GM12878 (cell line): ENCODE data around the gene SHD. TPM values are rescaled to one million over a fixed set of nuclear protein-coding genes. Genes with fewer than 3 reads are reported as not detected.

Experiments used
- ATF7 ChIP-seq: fragments of 450-650 bp; IDR thresholded peaks from 2 replicates; pipeline ENCODE4 v1.6.1; 2016; ENCODE audit warnings: low read depth, mild to moderate bottlenecking
- CBFB ChIP-seq: IDR thresholded peaks from 2 replicates; pipeline ENCODE4 v1.6.1; 2016; ENCODE audit warnings: antibody characterized with exemption, low read depth
- CEBPZ ChIP-seq: fragments of 150-350 bp; IDR thresholded peaks from 2 replicates; pipeline ENCODE4 v1.6.1; 2016; ENCODE audit warnings: low read depth, low read length
- CHD2 ChIP-seq: IDR thresholded peaks from 2 replicates; pipeline ENCODE4 v1.6.1; 2011; ENCODE audit warnings: low read depth, low read length, improper control_type of control experiment, borderline replicate concordance
- ELK1 ChIP-seq: IDR thresholded peaks from 2 replicates; pipeline ENCODE4 v1.6.1; 2012; ENCODE audit warnings: low read depth, low read length, improper control_type of control experiment
- GABPA ChIP-seq: IDR thresholded peaks from 2 replicates; pipeline ENCODE4 v1.6.1; 2014; ENCODE audit warnings: antibody characterized with exemption, low read depth, mild to moderate bottlenecking, inconsistent platforms
- IRF3 ChIP-seq: fragments of 450-650 bp; IDR thresholded peaks from 2 replicates; pipeline ENCODE4 v1.6.1; 2014; ENCODE audit warnings: mild to moderate bottlenecking
- IRF4 ChIP-seq: IDR thresholded peaks from 2 replicates; pipeline ENCODE4 v1.6.1; 2011; ENCODE audit warnings: low read depth, low read length
- JUND ChIP-seq: IDR thresholded peaks from 2 replicates; pipeline ENCODE4 v1.6.1; 2012; ENCODE audit warnings: low read depth, mild to moderate bottlenecking, low read length, improper control_type of control experiment, moderate library complexity
- MXI1 ChIP-seq: fragments of 150-350 bp; IDR thresholded peaks from 2 replicates; pipeline ENCODE4 v1.6.1; 2011; ENCODE audit warnings: low read depth, mild to moderate bottlenecking, inconsistent platforms, low read length, improper control_type of control experiment
- NFIC ChIP-seq: IDR thresholded peaks from 2 replicates; pipeline ENCODE4 v1.6.1; 2012; ENCODE audit warnings: low read depth, mild to moderate bottlenecking, inconsistent platforms, low read length, moderate library complexity
- PKNOX1 ChIP-seq: fragments of 450-650 bp; IDR thresholded peaks from 2 replicates; pipeline ENCODE4 v1.6.1; 2016; ENCODE audit warnings: mild to moderate bottlenecking
- PML ChIP-seq: IDR thresholded peaks from 2 replicates; pipeline ENCODE4 v1.6.1; 2012; ENCODE audit warnings: low read length, inconsistent platforms
- RELB ChIP-seq: fragments of 450-650 bp; IDR thresholded peaks from 2 replicates; pipeline ENCODE4 v1.6.1; 2017; ENCODE audit warnings: low read depth, mild to moderate bottlenecking, moderate library complexity
- SIX5 ChIP-seq: IDR thresholded peaks from 2 replicates; pipeline ENCODE4 v1.6.1; 2011; ENCODE audit warnings: mild to moderate bottlenecking, low read depth, low read length, moderate library complexity; ENCODE audit not compliant: severe bottlenecking
- SMAD1 ChIP-seq: fragments of 450-650 bp; IDR thresholded peaks from 2 replicates; pipeline ENCODE4 v1.6.1; 2018; ENCODE audit warnings: mild to moderate bottlenecking, low read depth; ENCODE audit not compliant: partially characterized antibody
- SMARCA5 ChIP-seq: fragments of 450-650 bp; IDR thresholded peaks from 2 replicates; pipeline ENCODE4 v1.6.1; 2017; ENCODE audit warnings: mild to moderate bottlenecking
- SPI1 ChIP-seq: IDR thresholded peaks from 2 replicates; pipeline ENCODE4 v1.6.1; 2011; ENCODE audit warnings: low read depth, mild to moderate bottlenecking, low read length, moderate library complexity, borderline replicate concordance; ENCODE audit not compliant: insufficient read depth
- STAT1 ChIP-seq: fragments of 450-650 bp; conservative IDR thresholded peaks from 2 replicates; pipeline ENCODE4 v1.6.1; 2014; ENCODE audit warnings: antibody characterized with exemption, mild to moderate bottlenecking
- TBL1XR1 ChIP-seq: IDR thresholded peaks from 2 replicates; pipeline ENCODE4 v1.6.1; 2012; ENCODE audit warnings: low read depth, low read length, improper control_type of control experiment
- YBX1 ChIP-seq: fragments of 450-650 bp; IDR thresholded peaks from 2 replicates; pipeline ENCODE4 v1.6.1; 2016; ENCODE audit warnings: antibody characterized with exemption
- YY1 ChIP-seq: IDR thresholded peaks from 2 replicates; pipeline ENCODE4 v1.6.1; 2011; ENCODE audit warnings: low read depth, mild to moderate bottlenecking, low read length
- ZNF274 ChIP-seq: IDR thresholded peaks from one replicate; pipeline ENCODE4 v1.8.0; 2011; ENCODE audit not compliant: insufficient read length, insufficient read depth
- ZNF622 ChIP-seq: fragments of 450-650 bp; IDR thresholded peaks from 2 replicates; pipeline ENCODE4 v1.6.1; 2017; ENCODE audit warnings: mild to moderate bottlenecking, inconsistent platforms
- ZSCAN29 ChIP-seq: fragments of 450-650 bp; IDR thresholded peaks from 2 replicates; pipeline ENCODE4 v1.6.1; 2017; ENCODE audit warnings: mild to moderate bottlenecking, moderate library complexity
- polyA plus RNA-seq, 11 experiments: library from polyadenylated mRNA; depleted of rRNA in 4 of 11; unstranded in 6 of 11; stranded (reverse) in 5 of 11; fragments of >200 nt; fragmentation: Nextera tagmentation in 4 of 11; fragmentation: Illumina TruSeq in 1 of 11; extraction: Ambion mirVana in 4 of 11; extraction: Trizol in 1 of 11; gene quantifications; 1 replicate in 1 of 11; 2 replicates in 10 of 11; pipeline versions ENCODE4 v1.2.1 to v1.2.3, GENCODE V29; 2011 to 2016; ENCODE audit warnings: inconsistent platforms in 2 of 11, missing spikeins in 2 of 11, low read depth in 1 of 11
- total RNA-seq, 4 experiments: library from RNA; depleted of rRNA in 3 of 4; stranded (reverse); fragments of >200 nt in 3 of 4; fragmentation: Illumina TruSeq in 1 of 4; extraction: Trizol in 1 of 4; gene quantifications; 2 replicates each; pipeline versions ENCODE4 v1.2.1 to v1.2.3, GENCODE V29; 2013 to 2021

The SHD gene
- total and polyA plus RNA-seq, 10 of the 15 experiments (the other 5 are each of a cell fraction or from before 2014, with no cell fraction given): 0.09 TPM; not detected in 9

- TF ChIP-seq IRF3 (no peak), SMARCA5 (peak; percentile 100), RELB (no peak), ATF7 (no peak), CHD2 (no peak), IRF4 (0 out of 2 replicates have a peak, but pooled peaks have one; percentile 42), JUND (no peak), ELK1 (no peak), CEBPZ (no peak), PKNOX1 (peak; percentile 51; the same call in 1 of the 2 replicates), SPI1 (no peak), YBX1 (no peak), ZNF622 (no peak), SIX5 (no peak), TBL1XR1 (no peak), STAT1 (no peak), MXI1 (no peak), NFIC (no peak), ZNF274 (no peak), PML (no peak), GABPA (no peak), SMAD1 (no peak), YY1 (peak; percentile 76), CBFB (no peak), ZSCAN29 (no peak)
Measured at GRCh38 chr19:4233282-4233853, 45.7 kb upstream of the SHD start (continued).
